Osteocyte (in vitro differentiated cells): ENCODE data around the gene TFEB. TPM values are rescaled to one million over a fixed set of nuclear protein-coding genes. Genes with fewer than 3 reads are reported as not detected.

Experiments used
- DNase-seq: peaks from one replicate; pipeline ENCODE4 v3.0.0; 2021; ENCODE audit warnings: mixed read lengths; ENCODE audit not compliant: unreplicated experiment; ENCODE audit errors: extremely low spot score
- H3K27ac Mint-ChIP-seq: one replicate; pipeline ENCODE4 v1.8.0; 2021; ENCODE audit warnings: mild to moderate bottlenecking, mixed read lengths; ENCODE audit not compliant: unreplicated experiment
- H3K27me3 Mint-ChIP-seq: one replicate; pipeline ENCODE4 v1.8.0; 2021; ENCODE audit warnings: mixed read lengths; ENCODE audit not compliant: unreplicated experiment
- H3K36me3 Mint-ChIP-seq: one replicate; pipeline ENCODE4 v1.8.0; 2021; ENCODE audit warnings: mixed read lengths; ENCODE audit not compliant: unreplicated experiment
- H3K4me1 Mint-ChIP-seq: one replicate; pipeline ENCODE4 v1.8.0; 2021; ENCODE audit warnings: mixed read lengths; ENCODE audit not compliant: unreplicated experiment
- H3K4me3 Mint-ChIP-seq: one replicate; pipeline ENCODE4 v1.8.0; 2021; ENCODE audit warnings: mild to moderate bottlenecking, moderate library complexity, mixed read lengths; ENCODE audit not compliant: unreplicated experiment
- H3K9me3 Mint-ChIP-seq: one replicate; pipeline ENCODE4 v1.8.0; 2021; ENCODE audit warnings: mixed read lengths; ENCODE audit not compliant: unreplicated experiment
- CTCF ChIP-seq: fragments of 200-600 bp; sonication (generic); IDR thresholded peaks from 2 replicates; pipeline ENCODE4 v1.5.0; 2021; ENCODE audit warnings: antibody characterized with exemption, mild to moderate bottlenecking, moderate library complexity
- total RNA-seq: library from RNA; stranded (reverse); gene quantifications from 2 replicates; pipeline ENCODE4 v1.2.1, GENCODE V29; 2021

The TFEB gene
- total RNA-seq, 1 donor from 2014 or later, result 11.1 TPM

GRCh38 chr6:41682497-41683272 is 52.7 kb downstream of the TFEB start:
- Mint-ChIP-seq H3K36me3 (no peaks in the 10 kb centered on the region), H3K4me1 (peaks cover 16% of the 10 kb centered on the region), H3K9me3 (no peaks in the 10 kb centered on the region), H3K4me3 (no peak overlapping the region), H3K27ac (no peak overlapping the region), H3K27me3 (no peaks in the 10 kb centered on the region)
- no peak for DNase-seq
- TF ChIP-seq CTCF, result peak; percentile 3

- H3K4me1 Mint-ChIP-seq, result peaks cover 16% of the 10 kb centered on the region
Observed at GRCh38 chr6:41682056-41682477, 53.3 kb downstream of the TFEB start.

GRCh38 chr6:41680182-41680965 is 55.0 kb downstream of the TFEB start:
- no peak for DNase-seq
- no peak overlapping the region for H3K4me3 Mint-ChIP-seq
- no peak for TF ChIP-seq CTCF
- H3K36me3 Mint-ChIP-seq, result no peaks in the 10 kb centered on the region
- no peaks in the 10 kb centered on the region for H3K27me3 Mint-ChIP-seq
- H3K4me1 Mint-ChIP-seq, result peaks cover 19% of the 10 kb centered on the region
- H3K27ac Mint-ChIP-seq, result no peak overlapping the region
- no peaks in the 10 kb centered on the region for H3K9me3 Mint-ChIP-seq

More at GRCh38 chr6:41682056-41682477, 53.3 kb downstream of the TFEB start:
- Mint-ChIP-seq H3K36me3 (no peaks in the 10 kb centered on the region), H3K27me3 (no peaks in the 10 kb centered on the region), H3K27ac (peak overlapping the region; percentile 63), H3K9me3 (no peaks in the 10 kb centered on the region), H3K4me3 (no peak overlapping the region)
- peak; percentile 94 for TF ChIP-seq CTCF
- peak; percentile 98 for DNase-seq

GRCh38 chr6:41679696-41680095 is 55.7 kb downstream of the TFEB start:
- Mint-ChIP-seq H3K9me3 (no peaks in the 10 kb centered on the region), H3K4me1 (peaks cover 19% of the 10 kb centered on the region), H3K4me3 (no peak overlapping the region), H3K27ac (no peak overlapping the region), H3K36me3 (no peaks in the 10 kb centered on the region), H3K27me3 (no peaks in the 10 kb centered on the region)
- DNase-seq, result no peak
- TF ChIP-seq CTCF, result no peak

GRCh38 chr6:41678511-41679084 is 56.8 kb downstream of the TFEB start:
- H3K27me3 Mint-ChIP-seq, result no peaks in the 10 kb centered on the region
- no peaks in the 10 kb centered on the region for H3K9me3 Mint-ChIP-seq
- H3K4me1 Mint-ChIP-seq, result peaks cover 16% of the 10 kb centered on the region
- no peak for DNase-seq
- no peak overlapping the region for H3K27ac Mint-ChIP-seq
- H3K4me3 Mint-ChIP-seq, result no peak overlapping the region
- TF ChIP-seq CTCF, result no peak
- H3K36me3 Mint-ChIP-seq, result no peaks in the 10 kb centered on the region
